NAMALWA (cell line): Measurements from ENCODE around the gene VSNL1.

Experiments used
- DNase-seq: peaks from one replicate; pipeline ENCODE4 v3.0.0-alpha.2; 2015; ENCODE audit warnings: low spot score

Gene VSNL1

GRCh38 chr2:17646081-17646554 lies 105.6 kb downstream of the VSNL1 start:
- peak; percentile 81 for DNase-seq

GRCh38 chr2:17646838-17647701 lies 106.6 kb downstream of the VSNL1 start:
- DNase-seq = no peak

GRCh38 chr2:17648581-17648980 lies 108.1 kb downstream of the VSNL1 start:
- no peak for DNase-seq

- DNase-seq = no peak
Observed at GRCh38 chr2:17649026-17649425, 108.5 kb downstream of the VSNL1 start.

- no peak for DNase-seq
Observed at GRCh38 chr2:17652681-17653394, 112.3 kb downstream of the VSNL1 start.

- DNase-seq = no peak
Observed at GRCh38 chr2:17657759-17658158, 117.3 kb downstream of the VSNL1 start.

DNA sequence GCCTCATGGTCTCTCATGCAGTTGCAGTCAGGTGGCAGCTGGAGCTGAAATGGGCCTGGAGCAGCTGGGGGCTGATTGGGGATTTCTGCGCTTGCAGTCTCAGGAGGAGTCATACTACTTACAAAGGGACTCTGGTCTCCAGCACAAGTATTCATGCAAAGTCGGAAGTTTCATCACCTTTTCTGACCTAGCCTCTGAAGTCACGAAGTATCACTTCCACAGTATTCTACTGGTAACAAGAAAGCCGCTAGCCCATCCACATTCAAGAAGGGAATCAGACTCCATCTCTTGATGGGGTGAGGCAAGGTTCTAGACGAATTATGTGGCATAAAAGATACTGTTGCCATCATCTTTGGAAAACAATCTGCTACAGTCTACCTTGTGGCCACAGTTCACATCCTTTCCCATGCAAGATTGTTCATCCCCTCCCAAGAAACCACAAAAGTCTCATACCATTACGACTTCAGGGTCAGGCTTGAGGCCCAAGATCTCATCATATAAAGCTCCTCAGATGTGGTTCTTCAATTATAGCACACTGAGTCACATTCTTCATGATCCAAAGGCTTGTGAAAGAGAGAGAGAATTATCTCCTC lies 117.9 kb downstream of the VSNL1 start:
- no peak for DNase-seq

DNA sequence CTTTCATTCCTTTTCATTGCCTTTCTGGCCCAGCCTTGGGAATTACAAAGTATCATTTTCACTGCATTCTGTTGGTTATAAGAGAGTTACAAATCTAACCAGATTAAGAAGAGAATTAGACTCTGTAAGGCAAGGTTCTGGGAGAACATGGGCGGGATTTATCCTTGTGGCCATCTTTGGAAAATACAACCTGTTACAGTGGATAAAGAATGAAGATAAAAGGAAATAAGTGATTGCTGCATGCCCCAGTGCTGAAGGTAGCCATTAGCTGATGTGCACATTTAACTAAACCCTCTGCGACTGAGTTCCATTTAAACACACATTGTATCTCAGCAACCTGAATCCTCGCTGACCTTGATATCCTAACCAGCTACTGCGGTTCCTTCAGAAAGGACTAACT lies 119.7 kb downstream of the VSNL1 start:
- DNase-seq = no peak

DNA sequence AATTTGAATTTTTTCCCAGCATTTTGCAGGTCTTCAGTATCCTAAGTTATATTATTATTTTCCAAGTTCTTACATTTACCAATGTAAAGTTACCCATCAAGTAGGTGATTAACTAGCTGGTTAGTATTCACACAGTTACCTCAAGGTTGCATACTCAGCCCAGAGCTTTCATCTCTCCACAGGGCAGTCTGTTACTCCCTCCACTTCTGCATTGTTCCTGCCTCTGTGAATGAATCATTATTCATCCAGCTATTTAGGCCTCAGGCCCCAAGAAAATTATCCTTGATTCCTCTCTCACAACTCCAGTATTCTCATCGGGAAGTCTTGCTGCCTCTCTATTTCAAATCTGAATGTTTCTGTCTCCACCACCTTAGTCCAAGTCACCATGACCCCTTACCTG lies 121.0 kb downstream of the VSNL1 start:
- no peak for DNase-seq

GRCh38 chr2:17662723-17663122 lies 122.2 kb downstream of the VSNL1 start:
- DNase-seq = no peak

DNA sequence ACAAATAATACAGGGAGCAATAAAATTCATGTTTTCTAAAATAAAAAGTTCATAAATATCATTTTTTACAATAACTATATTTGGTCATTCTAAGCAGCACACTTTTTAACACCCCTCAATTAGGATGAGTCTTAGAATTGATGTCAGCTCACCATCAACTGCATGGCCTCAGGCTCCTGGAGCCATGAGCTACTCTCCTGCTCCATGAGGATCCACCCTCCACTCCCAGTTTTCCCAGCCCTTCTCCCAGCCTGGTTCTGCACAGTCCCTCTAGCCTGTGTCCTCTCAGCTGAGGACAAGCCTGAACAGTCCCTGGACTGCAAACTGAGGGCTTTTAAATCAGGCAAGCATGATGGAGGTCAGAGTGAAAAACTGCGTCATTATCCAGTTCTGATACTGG lies 124.0 kb downstream of the VSNL1 start:
- no peak for DNase-seq

- no peak for DNase-seq
Observed at GRCh38 chr2:17667898-17668297, 127.4 kb downstream of the VSNL1 start.

DNA sequence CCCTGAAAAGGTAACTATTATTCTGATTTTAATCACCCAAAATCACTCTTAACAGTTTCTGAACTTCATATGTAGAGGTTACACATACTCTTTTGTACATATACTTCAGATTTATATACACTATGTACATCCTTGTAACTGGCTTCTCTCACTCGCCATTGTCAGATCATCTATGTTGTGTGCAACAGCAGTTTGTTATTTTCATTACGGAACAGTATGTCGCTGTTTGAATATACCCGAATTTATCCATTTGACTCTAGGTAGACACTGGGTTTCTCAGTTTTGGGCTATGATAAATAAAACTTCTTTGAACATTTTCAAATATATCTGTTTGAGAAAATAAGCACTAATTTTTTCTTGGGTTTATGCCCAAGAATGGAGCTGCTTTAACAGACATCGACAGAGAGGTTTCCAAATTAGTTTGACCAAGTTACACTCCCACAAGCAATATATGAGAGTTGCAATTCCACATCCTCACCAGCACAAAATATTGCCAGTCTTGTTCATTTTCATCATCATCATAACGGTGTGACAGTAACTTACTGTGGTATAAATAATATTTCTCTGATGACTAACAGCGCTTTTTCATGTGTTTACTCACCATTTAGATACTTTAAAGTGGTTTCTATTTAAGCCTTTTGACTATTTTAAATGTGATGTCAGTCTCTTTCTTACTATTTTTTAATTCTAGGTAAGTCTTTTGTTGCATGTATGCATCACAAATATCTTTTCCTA lies 132.3 kb downstream of the VSNL1 start:
- peak; percentile 28 for DNase-seq

DNA sequence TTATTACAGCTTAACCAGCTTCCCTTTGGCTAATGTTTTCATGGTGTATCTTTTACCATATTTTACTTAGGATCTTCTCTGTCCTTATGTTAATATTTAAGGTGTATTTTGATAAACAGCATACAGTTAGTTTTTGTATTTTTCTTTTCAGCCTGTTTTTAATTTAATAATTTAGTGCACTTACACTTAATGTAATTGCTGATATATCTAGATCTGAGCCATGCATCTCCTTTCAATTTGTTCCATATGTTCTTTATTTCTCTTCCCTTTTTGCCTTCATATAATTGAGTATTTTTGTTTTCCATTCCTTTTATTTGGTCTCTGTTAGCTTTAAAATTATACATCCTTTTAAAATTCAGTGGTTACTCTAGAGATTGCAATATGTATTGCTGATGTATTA lies 134.3 kb downstream of the VSNL1 start:
- DNase-seq = no peak

GRCh38 chr2:17680119-17680518 lies 139.6 kb downstream of the VSNL1 start:
- DNase-seq = no peak

GRCh38 chr2:17682098-17682857 lies 141.8 kb downstream of the VSNL1 start:
- DNase-seq = no peak

DNA sequence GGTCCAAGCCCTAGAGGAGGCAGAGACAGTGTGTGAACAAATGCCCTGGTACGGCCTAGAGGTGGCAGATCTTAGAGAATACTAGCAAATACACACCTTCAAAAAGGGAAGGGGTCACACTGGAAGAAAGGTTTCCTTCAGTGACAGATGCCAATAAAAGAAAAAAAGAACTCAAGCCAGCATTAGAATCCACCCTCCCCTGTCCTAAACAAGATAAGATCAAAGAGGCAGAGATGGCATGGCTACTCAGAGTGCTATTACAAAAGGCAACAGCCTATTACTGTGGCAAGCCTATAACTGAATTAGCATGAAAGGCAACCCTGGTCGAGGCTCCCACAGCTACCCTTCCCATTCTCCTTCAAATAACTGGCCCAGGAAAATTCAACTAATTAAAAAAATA lies 143.5 kb downstream of the VSNL1 start:
- DNase-seq = no peak

GRCh38 chr2:17688600-17688999 lies 148.1 kb downstream of the VSNL1 start:
- DNase-seq = no peak

DNA sequence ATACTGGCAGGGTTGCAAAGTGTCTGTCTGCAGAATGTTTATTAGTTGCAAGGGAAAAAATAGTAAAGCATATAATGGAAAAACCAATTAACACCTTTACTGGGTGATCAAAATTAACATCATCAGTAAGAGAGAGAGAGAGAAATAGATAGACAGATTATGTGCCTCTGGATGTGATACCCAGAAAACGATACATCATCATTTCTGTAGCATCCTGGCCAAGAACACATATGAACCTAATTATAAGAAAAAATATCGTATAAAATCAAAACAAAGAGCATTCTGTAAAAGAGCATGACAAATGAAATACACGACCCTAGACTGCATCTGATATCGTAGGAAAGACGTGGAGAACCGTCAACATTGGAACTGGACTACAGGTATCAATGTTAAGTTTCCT lies 148.5 kb downstream of the VSNL1 start:
- no peak for DNase-seq

GRCh38 chr2:17690776-17691175 lies 150.3 kb downstream of the VSNL1 start:
- no peak for DNase-seq
